A673 (cell line): ENCODE results near the gene ZNF365. TPM values are rescaled to one million over a fixed set of nuclear protein-coding genes. Genes with fewer than 3 reads are reported as not detected.

Experiments used
- BruUV-seq: library from RNA; stranded (reverse); fragments of 400-500 nt; replicated peaks from 2 replicates; lab custom pipeline; 2021; lab: Mats Ljungman, UMichigan
- CTCF ChIA-PET: fragments of 300-600 bp; sonication (Branson Sonifier 250); formaldehyde crosslinking; loops from one replicate; lab custom pipeline; 2022; ENCODE audit warnings: antibody characterized with exemption; lab: Charles Lee
- POLR2A ChIA-PET: fragments of 300-600 bp; sonication (Branson Sonifier 250); formaldehyde crosslinking; loops from one replicate; lab custom pipeline; 2022; ENCODE audit warnings: antibody characterized with exemption; ENCODE audit not compliant: low non-redundant PET; lab: Charles Lee
- DNase-seq: peaks from one replicate; pipeline ENCODE4 v3.0.0-alpha.2; 2015; ENCODE audit warnings: low spot score
- H3K27ac ChIP-seq: fragments of 200-600 bp; sonication (generic); 2 replicates; pipeline ENCODE4 v1.5.1; 2016; ENCODE audit warnings: mixed run types, low read depth, mild to moderate bottlenecking, mixed read lengths, antibody characterized with exemption, low read length; ENCODE audit not compliant: poor library complexity, severe bottlenecking
- H3K27me3 ChIP-seq: fragments of 200-600 bp; sonication (generic); replicated peaks from 2 replicates; pipeline ENCODE4 v1.6.1; 2017; ENCODE audit warnings: mixed run types, low read depth, mild to moderate bottlenecking, mixed read lengths, antibody characterized with exemption, low read length; ENCODE audit not compliant: insufficient read depth, poor library complexity
- H3K36me3 ChIP-seq: fragments of 200-600 bp; sonication (generic); 2 replicates; pipeline ENCODE4 v1.6.1; 2016; ENCODE audit warnings: mixed run types, mild to moderate bottlenecking, mixed read lengths, antibody characterized with exemption, low read length; ENCODE audit not compliant: insufficient read depth, poor library complexity, severe bottlenecking
- H3K4me1 ChIP-seq: fragments of 200-600 bp; sonication (generic); 2 replicates; pipeline ENCODE4 v1.6.1; 2017; ENCODE audit warnings: mixed run types, mild to moderate bottlenecking, mixed read lengths, antibody characterized with exemption, low read length; ENCODE audit not compliant: insufficient read depth, poor library complexity, severe bottlenecking
- H3K4me3 ChIP-seq: fragments of 200-600 bp; sonication (generic); 2 replicates; pipeline ENCODE4 v1.5.1; 2016; ENCODE audit warnings: low read depth, mixed run types, mild to moderate bottlenecking, mixed read lengths, low read length; ENCODE audit not compliant: poor library complexity, severe bottlenecking
- H3K9me3 ChIP-seq: fragments of 200-600 bp; sonication (generic); 2 replicates; pipeline ENCODE4 v1.6.1; 2016; ENCODE audit warnings: mixed run types, low read depth, mild to moderate bottlenecking, mixed read lengths, antibody characterized with exemption, low read length; ENCODE audit not compliant: poor library complexity, severe bottlenecking
- CTCF ChIP-seq: fragments of 300-800, 200-600 bp; sonication (generic); conservative IDR thresholded peaks from 2 replicates; pipeline ENCODE4 v1.5.1; 2017; ENCODE audit warnings: low read depth, mild to moderate bottlenecking, antibody characterized with exemption, low read length, moderate library complexity, mixed read lengths
- EZH2 ChIP-seq: fragments of 200-600 bp; sonication (generic); IDR thresholded peaks from 2 replicates; pipeline ENCODE4 v1.6.1; 2017; ENCODE audit warnings: borderline replicate concordance, low read depth, mild to moderate bottlenecking, mixed read lengths, antibody characterized with exemption, low read length; ENCODE audit not compliant: poor library complexity, severe bottlenecking
- intact Hi-C: fragments of 100-400 bp; cut with micrococcal nuclease; formaldehyde crosslinking; loops from one replicate; pipeline ENCODE4 v1.10.0; 2022; ENCODE audit not compliant: unreplicated experiment
- total RNA-seq: library from RNA; stranded (reverse); gene quantifications from 2 replicates; pipeline ENCODE4 v1.2.3, GENCODE V29; 2021

ZNF365 gene
- total RNA-seq, 1 experiment from 2014 or later, result 0.56 TPM

DNA sequence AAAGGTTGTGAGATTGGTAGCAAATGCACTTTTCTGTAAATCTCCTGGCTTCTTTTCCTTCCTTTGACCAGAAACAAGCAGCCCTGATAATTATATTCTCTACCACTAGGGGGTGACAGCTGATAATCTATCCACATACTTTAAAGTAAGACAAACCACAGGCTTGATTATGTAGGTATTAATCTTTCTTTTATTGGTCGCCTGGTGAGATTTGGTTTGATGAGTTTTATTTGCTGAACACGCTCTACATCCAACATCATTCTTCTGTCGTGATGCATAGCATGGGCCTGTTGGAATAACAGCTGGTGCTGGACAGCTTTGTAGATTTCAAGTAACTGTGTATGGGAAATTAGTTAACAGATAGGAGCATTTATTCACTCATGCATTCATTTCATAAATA is 63.5 kb downstream of the ZNF365 start:
- H3K9me3 ChIP-seq, result no peaks in the 10 kb centered on the region
- H3K4me3 ChIP-seq, result no peak overlapping the region
- POLR2A ChIA-PET, result interaction anchor here (0.6 kb wide), 1 partner anchor 130 kb away, joined by 3 read pairs; no protein-coding TSS in a partner anchor
- CTCF ChIA-PET, result interaction anchor here (0.5 to 1.3 kb wide), 5 partner anchors 11 to 635 kb away, joined by 3 to 11 read pairs (median 3); no protein-coding TSS in a partner anchor
- no TSS peak for BruUV-seq
- peak; percentile 89 for TF ChIP-seq CTCF
- TF ChIP-seq EZH2, result no peak
- H3K27ac ChIP-seq, result no peak overlapping the region
- DNase-seq, result peak; percentile 90
- intact Hi-C loops, result loop anchor here (1.0 kb wide), 1 partner anchor 721 kb away; no protein-coding TSS in a partner anchor
- H3K36me3 ChIP-seq, result no peaks in the 10 kb centered on the region
- H3K4me1 ChIP-seq, result peaks cover 25% of the 10 kb centered on the region
- no peaks in the 10 kb centered on the region for H3K27me3 ChIP-seq

- no peaks in the 10 kb centered on the region for H3K36me3 ChIP-seq
- no peak overlapping the region for H3K27ac ChIP-seq
- no peak for DNase-seq
- no TSS peak for BruUV-seq
- no peak overlapping the region for H3K4me3 ChIP-seq
- intact Hi-C loops, result loop anchor here (5.0 to 10.0 kb wide), 4 partner anchors 150 to 640 kb away; partner anchors contain the start of genes ARID5B and EGR2
- TF ChIP-seq EZH2 (no peak), CTCF (no peak)
- ChIA-PET POLR2A (no interaction called here), CTCF (no interaction called here)
- no peaks in the 10 kb centered on the region for H3K9me3 ChIP-seq
- no peaks in the 10 kb centered on the region for H3K27me3 ChIP-seq
- H3K4me1 ChIP-seq, result peaks cover 37% of the 10 kb centered on the region
These were observed 67.8 kb downstream of the ZNF365 start for GRCh38 chr10:62442006-62442405.

DNA sequence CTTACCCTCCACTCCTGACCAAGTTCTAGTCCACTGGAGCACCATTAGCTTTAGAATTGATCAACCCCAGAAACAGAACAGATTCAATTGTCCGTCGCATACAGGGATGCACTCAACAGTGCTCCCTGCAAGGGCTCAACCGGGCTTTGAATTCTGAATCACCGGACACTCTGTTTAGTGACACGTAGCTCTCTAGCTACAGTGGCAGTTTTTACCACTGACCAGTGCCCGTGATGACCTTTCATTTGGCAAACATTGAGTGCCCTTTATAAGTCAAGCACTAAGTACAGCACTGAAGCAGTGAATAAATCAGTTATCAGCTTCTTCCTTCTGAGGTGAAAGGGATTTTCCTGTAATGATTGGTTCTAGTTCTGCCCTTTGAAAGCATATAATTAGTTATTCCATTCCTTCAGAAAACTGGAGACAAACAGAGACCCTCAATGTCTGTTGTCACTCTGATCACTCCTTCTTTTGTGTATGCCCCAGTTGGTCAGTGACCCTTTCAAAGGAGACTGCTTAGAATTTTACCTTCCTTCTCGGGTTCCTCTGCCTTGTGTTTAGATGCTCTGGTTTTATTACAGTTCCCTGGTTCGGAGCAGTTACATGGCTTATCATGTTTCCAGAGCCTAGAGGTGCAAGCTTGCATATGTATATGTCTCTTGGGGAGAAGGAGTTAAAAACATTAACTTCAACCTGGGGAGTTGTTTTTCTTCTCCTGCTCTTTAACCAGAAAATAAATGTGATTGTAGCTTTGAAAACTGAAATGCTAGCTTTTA is 68.9 kb downstream of the ZNF365 start:
- DNase-seq, result no peak
- Histone ChIP-seq H3K36me3 (no peaks in the 10 kb centered on the region), H3K9me3 (no peaks in the 10 kb centered on the region), H3K4me1 (peaks cover 37% of the 10 kb centered on the region), H3K27me3 (no peaks in the 10 kb centered on the region), H3K4me3 (no peak overlapping the region), H3K27ac (peak overlapping the region; percentile 78)
- ChIA-PET POLR2A (no interaction called here), CTCF (no interaction called here)
- intact Hi-C loops, result loop anchor here (5.0 to 10.0 kb wide), 4 partner anchors 149 to 639 kb away; partner anchors contain the start of genes ARID5B and EGR2
- no TSS peak for BruUV-seq
- TF ChIP-seq EZH2 (no peak), CTCF (no peak)
